GM19468 (cell line): ENCODE results near the gene RPAP2.
"Not testable (repeated sequence)": the region's sequence is repeated elsewhere in the genome, so short reads cannot be mapped to it uniquely, and the experiment has no call there.

Source experiments
- ATAC-seq: cut with Tn5 transposase; IDR thresholded peaks from one replicate; pipeline ENCODE4 v1.9.1; 2021; ENCODE audit warnings: mild to moderate bottlenecking, moderate library complexity, moderate number of reproducible peaks; ENCODE audit not compliant: unreplicated experiment; ENCODE audit errors: extremely low read depth

Gene RPAP2

GRCh38 chr1:92367496-92367895 is 68.6 kb downstream of the RPAP2 start:
- no peak for ATAC-seq

DNA sequence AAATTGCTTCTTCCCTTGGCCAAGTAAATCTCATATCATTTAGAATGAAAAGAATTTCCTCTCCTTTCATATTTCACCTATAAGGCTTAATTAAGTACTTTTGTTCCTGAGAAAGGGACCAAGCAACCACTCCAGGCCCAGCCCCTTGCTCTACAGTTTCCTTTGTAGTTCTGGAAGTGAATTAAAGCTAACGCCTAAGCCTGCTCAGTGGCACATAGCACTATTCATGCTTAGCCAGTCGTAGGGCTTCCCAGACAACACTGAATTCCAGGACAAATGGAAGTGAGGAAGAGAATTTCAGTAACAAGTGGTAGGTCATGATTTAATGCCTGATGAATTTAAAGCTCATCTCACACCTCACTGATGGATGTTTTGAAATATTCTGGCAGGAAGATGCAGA is 73.3 kb downstream of the RPAP2 start:
- ATAC-seq = no peak

DNA sequence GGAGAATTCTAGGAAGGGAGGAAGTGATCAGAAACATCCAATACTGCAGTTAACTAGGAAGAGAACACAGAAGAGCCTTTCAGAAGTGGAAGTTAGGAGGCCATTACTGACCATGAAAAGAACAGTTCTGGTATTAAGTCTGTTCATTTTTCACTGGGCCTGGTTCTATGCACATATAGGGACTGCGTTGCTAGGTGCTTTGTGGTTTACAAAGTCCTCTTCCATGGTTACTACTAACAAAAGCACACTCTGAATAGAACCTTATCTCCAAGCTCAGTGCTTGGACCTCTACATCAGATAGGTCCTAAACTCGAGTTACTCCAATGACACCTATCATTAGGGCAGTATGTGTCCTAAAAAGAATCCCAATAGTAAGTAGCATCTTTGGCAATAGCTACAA is 75.4 kb downstream of the RPAP2 start:
- no peak for ATAC-seq

- ATAC-seq = no peak
Observed at GRCh38 chr1:92376345-92376744, 77.5 kb downstream of the RPAP2 start.

DNA sequence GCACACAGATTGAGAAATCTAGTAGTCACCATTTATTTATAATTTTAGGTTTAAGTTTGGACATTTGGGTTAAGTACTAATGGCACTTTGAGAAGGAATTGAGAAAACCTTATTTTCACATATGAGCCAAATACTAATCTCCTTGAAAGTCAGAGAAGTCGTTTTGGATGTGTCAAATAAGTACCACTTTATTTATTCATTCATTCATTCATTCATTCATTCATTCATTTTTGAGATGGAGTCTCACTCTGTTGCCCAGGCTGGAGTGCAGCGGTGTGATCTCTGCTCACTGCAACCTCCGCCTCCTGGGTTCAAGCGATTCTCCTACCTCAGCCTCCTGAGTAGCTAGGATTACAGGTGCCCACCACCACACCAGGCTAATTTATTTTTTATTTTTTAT is 79.1 kb downstream of the RPAP2 start:
- ATAC-seq = not testable (repeated sequence)

GRCh38 chr1:92380867-92381266 is 82.0 kb downstream of the RPAP2 start:
- ATAC-seq = no peak

GRCh38 chr1:92393966-92394365 is 95.1 kb downstream of the RPAP2 start:
- not testable (repeated sequence) for ATAC-seq

GRCh38 chr1:92398519-92398918 is 99.7 kb downstream of the RPAP2 start:
- ATAC-seq = no peak

- ATAC-seq = peak; percentile 53
Observed at GRCh38 chr1:92399076-92399475, 100.2 kb downstream of the RPAP2 start.

GRCh38 chr1:92404661-92405060 is 105.8 kb downstream of the RPAP2 start:
- no peak for ATAC-seq

DNA sequence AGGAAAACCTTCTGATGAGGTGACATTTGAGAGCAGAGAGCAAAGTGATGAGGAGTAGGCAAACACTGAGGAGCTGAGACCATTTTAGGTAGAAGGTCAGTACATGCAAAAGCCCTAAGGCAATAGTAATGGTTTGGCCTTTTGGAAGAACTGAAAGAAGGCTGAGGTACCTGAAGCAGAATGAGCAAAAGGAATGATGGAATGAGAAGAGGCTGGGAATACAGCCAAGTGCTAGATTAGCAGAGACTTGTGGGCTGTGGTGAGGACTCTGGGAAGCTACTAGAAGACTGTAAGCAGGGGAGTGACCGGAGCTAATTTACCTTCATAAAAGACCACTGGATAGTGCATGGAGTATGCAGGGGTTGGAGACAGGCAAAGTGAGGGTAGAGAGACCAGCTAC is 110.0 kb downstream of the RPAP2 start:
- no peak for ATAC-seq

GRCh38 chr1:92409946-92410549 is 111.2 kb downstream of the RPAP2 start:
- ATAC-seq = no peak

DNA sequence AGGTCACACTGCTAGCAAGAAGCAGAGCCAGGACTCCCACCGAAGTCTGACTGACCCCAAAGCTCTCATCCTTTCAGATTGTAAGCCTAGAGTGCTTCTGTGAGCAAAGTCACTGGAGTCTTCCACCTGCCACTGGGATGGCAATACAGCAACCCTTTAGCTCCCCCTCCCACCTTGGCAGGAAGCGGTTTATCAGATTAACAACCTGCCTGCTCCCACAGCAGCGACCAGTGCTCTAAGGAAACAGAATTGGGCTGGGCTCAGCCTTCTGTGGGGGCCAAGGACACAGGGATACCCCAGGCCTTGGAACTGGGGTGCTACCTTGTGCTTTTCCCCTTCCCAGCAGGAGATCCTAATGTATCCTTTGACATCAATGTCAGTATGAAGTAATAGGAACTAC is 111.8 kb downstream of the RPAP2 start:
- no peak for ATAC-seq

GRCh38 chr1:92411511-92411910 is 112.7 kb downstream of the RPAP2 start:
- ATAC-seq = no peak

DNA sequence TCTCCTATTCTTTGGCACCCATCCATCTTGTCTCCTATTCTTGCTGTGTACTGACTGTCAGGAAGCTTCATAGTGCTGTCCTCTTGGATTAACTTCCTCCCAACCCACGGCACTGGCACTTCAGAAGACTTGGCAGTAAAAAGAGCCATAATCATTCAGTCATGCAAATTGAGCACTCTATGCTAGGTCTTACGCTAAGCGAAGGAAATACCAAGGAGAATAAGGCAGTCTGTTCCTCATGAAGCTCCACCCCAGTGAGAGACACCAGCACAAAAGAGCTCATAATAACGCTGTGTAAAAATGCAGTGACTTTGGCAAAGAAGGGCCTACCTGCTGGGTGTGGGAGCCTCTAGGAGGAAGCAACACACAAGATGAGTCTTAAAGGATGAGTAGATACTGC is 120.8 kb downstream of the RPAP2 start:
- no peak for ATAC-seq

DNA sequence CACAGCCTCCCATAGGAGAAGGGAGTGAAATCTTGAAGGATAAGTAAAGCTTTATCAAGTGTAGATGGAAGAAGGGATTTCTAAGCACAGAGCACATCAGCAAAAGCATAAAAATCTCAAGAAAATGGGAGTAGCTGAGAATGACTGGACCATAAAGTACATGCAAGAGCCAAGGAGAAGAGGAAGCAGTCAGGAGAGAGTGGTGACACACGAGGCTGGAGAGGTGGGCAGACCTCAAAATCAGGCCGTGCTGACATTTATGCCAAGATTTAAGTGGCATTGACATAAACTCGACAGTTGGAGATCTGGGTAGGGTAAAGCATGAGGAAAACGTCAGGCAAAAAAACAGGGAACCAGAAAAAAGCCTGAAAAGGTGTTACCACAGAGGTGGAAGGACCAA is 125.5 kb downstream of the RPAP2 start:
- ATAC-seq = no peak

DNA sequence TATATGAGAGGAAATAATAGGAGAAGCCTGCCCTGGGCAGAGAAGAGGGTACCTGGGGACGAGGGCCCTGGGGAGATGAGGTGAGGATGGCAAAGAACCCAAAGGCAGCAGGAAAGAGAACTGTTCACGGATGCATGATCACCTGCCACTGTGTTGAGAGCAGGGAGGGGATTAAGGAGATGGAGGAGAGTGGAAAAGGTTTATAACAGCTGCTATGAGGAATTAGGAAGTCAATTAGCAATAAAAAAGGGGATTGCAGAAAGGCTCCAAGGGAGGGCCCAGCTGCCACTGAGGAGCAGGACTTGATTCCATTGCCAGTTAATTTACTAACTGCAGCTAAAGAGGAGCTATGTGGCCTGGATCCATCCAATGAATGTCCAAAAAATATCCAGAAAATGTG is 126.8 kb downstream of the RPAP2 start:
- ATAC-seq = no peak

GRCh38 chr1:92430030-92430429 is 131.2 kb downstream of the RPAP2 start:
- no peak for ATAC-seq

DNA sequence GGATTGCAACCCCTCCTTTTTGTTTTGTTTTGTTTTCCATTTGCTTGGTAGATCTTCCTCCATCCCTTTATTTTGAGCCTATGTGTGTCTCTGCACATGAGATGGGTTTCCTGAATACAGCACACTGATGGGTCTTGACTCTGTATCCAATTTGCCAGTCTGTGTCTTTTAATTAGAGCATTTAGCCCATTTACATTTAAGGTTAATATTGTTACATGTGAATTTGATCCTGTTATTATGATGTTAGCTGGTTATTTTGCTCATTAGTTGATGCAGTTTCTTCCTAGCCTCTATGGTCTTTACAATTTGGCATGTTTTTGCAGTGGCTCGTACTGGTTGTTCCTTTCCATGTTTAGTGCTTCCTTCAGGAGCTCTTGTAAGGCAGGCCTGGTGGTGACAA is 135.7 kb downstream of the RPAP2 start:
- ATAC-seq = not testable (repeated sequence)

- no peak for ATAC-seq
Observed at GRCh38 chr1:92439291-92439690, 140.4 kb downstream of the RPAP2 start.

DNA sequence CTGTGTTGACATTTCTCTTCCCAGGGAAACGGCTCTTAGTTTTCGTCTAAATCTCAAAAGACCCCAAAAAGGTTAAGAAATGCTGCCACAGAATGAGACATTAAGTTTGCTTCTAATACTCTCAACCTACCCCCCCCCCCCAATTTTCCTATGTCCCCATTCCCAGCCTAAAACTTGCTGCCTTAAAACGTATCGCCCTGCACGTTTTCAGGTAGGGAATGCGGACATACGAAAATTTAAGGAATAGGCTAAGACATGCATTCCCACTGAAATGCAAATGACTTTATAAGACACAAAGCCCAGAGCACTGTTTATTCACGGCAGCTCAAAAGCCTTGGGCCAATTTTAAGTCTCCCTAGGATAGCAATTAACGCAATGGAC is 142.4 kb downstream of the RPAP2 start:
- no peak for ATAC-seq

DNA sequence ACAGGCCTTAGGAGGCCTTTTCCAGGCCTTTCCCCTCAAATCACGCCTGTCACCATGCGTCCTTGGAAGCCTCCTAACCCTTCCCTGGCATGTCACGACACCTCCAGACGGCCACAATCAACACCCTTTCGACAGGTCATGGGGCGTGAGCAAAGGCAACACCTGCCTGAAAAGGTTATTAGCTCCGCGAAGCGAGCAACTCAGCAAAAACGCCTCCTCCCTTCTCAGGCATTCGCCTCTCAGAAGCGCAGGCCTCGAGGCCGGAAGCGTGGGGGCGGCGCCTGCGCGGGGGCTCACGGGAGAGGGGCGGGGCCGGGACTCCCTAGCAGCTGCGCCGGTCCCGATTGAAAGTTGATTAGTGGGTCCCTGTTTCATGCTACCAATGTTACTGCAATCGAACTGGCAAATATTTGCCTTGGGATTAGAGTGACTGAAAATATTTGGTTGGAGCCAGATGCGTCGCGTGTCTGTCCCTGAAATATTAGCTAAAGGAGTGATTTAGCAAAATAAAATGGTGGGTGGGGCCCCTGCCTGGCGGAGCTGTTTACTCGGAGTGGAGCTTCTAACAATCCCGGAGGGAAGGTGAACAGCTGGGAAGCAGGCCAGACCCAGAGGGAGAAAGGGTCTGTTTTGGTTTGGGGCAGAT is 143.0 kb downstream of the RPAP2 start:
- no peak for ATAC-seq
